DMS114 treated with DMSO at 0.1 percent for 48 hours (cell line): ENCODE measurements around the gene DNAJA3.

Experiments used
- DNase-seq: peaks from one replicate; lab custom pipeline; 2025; ENCODE audit not compliant: unreplicated experiment; lab: John Stamatoyannopoulos, UW

The DNAJA3 gene

GRCh38 chr16:4404967-4405696, 20.5 kb upstream of the DNAJA3 start:
- no peak for DNase-seq

- no peak for DNase-seq
Measured at GRCh38 chr16:4407543-4408322, 17.9 kb upstream of the DNAJA3 start.

- DNase-seq, result no peak
Measured at GRCh38 chr16:4408323-4408690, 17.4 kb upstream of the DNAJA3 start.

GRCh38 chr16:4409081-4409932, 16.4 kb upstream of the DNAJA3 start:
- DNase-seq, result no peak

GRCh38 chr16:4410335-4411075, 15.2 kb upstream of the DNAJA3 start:
- DNase-seq, result no peak

GRCh38 chr16:4411684-4412083, 14.0 kb upstream of the DNAJA3 start:
- no peak for DNase-seq

GRCh38 chr16:4412159-4412558, 13.5 kb upstream of the DNAJA3 start:
- no peak for DNase-seq

- DNase-seq, result no peak
Measured at GRCh38 chr16:4412854-4413253, 12.8 kb upstream of the DNAJA3 start.

GRCh38 chr16:4414187-4414917, 11.3 kb upstream of the DNAJA3 start:
- no peak for DNase-seq

GRCh38 chr16:4415538-4416199, 10.0 kb upstream of the DNAJA3 start:
- no peak for DNase-seq

GRCh38 chr16:4416200-4417032, 9.3 kb upstream of the DNAJA3 start, which contains the start of gene CORO7:
Gene CORO7, minus strand, starts transcription at chr16:4416596. Its CDS starts 78 bp downstream, at chr16:4416518.
- DNase-seq, result peak; percentile 67

GRCh38 chr16:4419402-4419959, 6.2 kb upstream of the DNAJA3 start:
- no peak for DNase-seq

- DNase-seq, result no peak
Measured at GRCh38 chr16:4420505-4421105, 5.1 kb upstream of the DNAJA3 start.

GRCh38 chr16:4426021-4426684, 485 bp downstream of the DNAJA3 start:
- no peak for DNase-seq

GRCh38 chr16:4426722-4427372, 1.2 kb downstream of the DNAJA3 start:
- DNase-seq, result no peak

- no peak for DNase-seq
Measured at GRCh38 chr16:4428500-4428899, 2.8 kb downstream of the DNAJA3 start.

GRCh38 chr16:4431023-4431422, 5.4 kb downstream of the DNAJA3 start:
- DNase-seq, result no peak
